Endothelial cell (in vitro differentiated cells): ENCODE measurements around the gene C1orf53. TPM values are rescaled to one million over a fixed set of nuclear protein-coding genes. Genes with fewer than 3 reads are reported as not detected.

ENCODE experiments used
- DNase-seq: peaks from one replicate; pipeline ENCODE4 v3.0.0; 2021; ENCODE audit warnings: low spot score
- H3K27ac Mint-ChIP-seq: one replicate; pipeline ENCODE4 v1.8.0; 2021; ENCODE audit warnings: mixed read lengths, inconsistent platforms; ENCODE audit not compliant: unreplicated experiment
- H3K27me3 Mint-ChIP-seq: one replicate; pipeline ENCODE4 v1.8.0; 2021; ENCODE audit warnings: mild to moderate bottlenecking, moderate library complexity, mixed read lengths, inconsistent platforms; ENCODE audit not compliant: unreplicated experiment
- H3K36me3 Mint-ChIP-seq: one replicate; pipeline ENCODE4 v1.8.0; 2021; ENCODE audit warnings: mild to moderate bottlenecking, low read depth, mixed read lengths, inconsistent platforms; ENCODE audit not compliant: unreplicated experiment
- H3K4me1 Mint-ChIP-seq: one replicate; pipeline ENCODE4 v1.8.0; 2021; ENCODE audit warnings: mild to moderate bottlenecking, mixed read lengths, inconsistent platforms; ENCODE audit not compliant: unreplicated experiment
- H3K4me3 Mint-ChIP-seq: one replicate; pipeline ENCODE4 v1.8.0; 2021; ENCODE audit warnings: mild to moderate bottlenecking, mixed read lengths, inconsistent platforms; ENCODE audit not compliant: unreplicated experiment
- H3K9me3 Mint-ChIP-seq: one replicate; pipeline ENCODE4 v1.8.0; 2021; ENCODE audit warnings: mixed read lengths, inconsistent platforms; ENCODE audit not compliant: unreplicated experiment
- CTCF ChIP-seq: fragments of 200-600 bp; sonication (generic); IDR thresholded peaks from one replicate; pipeline ENCODE4 v1.5.0; 2021; ENCODE audit warnings: antibody characterized with exemption; ENCODE audit not compliant: unreplicated experiment
- total RNA-seq: library from RNA; stranded (reverse); fragmentation: NEBNext Ultra II Directional; extraction: Animal tissue kit (Norgen Biotek cat#: 25700); gene quantifications from one replicate; pipeline ENCODE4 v1.2.1, GENCODE V29; 2021; ENCODE audit not compliant: unreplicated experiment

C1orf53 gene
- total RNA-seq, 1 donor from 2014 or later, result 2.4 TPM

DNA sequence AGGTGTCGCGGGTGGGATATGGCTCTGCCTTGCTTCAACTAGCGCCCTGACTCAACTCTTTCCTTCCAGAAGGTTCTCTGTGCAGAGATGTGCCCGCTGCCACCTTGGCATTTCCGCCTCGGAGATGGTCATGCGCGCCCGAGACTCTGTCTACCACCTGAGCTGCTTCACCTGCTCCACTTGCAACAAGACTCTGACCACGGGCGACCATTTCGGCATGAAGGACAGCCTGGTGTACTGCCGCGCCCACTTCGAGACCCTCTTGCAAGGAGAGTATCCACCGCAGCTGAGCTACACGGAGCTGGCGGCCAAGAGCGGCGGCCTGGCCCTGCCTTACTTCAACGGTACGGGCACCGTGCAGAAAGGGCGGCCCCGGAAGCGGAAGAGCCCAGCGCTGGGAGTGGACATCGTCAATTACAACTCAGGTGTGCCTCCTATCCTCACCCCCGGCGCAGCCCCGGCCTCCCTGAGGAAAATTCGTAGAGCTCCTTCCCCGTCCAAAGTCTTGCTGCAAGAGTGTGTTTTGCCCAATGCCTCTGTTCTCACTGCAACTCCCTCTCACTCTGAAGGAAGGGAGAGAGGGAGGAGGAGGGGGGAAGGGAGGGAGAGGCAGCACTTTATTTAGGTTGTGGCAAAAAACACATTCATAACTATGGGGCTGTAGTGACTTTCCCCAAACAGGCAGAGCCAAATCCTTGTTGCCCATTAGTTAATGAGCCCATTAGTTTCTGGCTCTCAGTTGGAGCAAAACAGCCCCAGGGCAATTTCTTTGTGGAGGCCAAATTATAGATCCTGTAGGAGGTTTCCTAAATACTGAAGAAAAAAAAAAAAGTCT is 19.0 kb downstream of the C1orf53 start:
- no peak for TF ChIP-seq CTCF
- Mint-ChIP-seq H3K27ac (no peak overlapping the region), H3K4me3 (no peak overlapping the region), H3K36me3 (peaks cover 4% of the 10 kb centered on the region), H3K4me1 (peaks cover 39% of the 10 kb centered on the region), H3K27me3 (peaks cover 36% of the 10 kb centered on the region), H3K9me3 (no peaks in the 10 kb centered on the region)
- peak; percentile 19 for DNase-seq

DNA sequence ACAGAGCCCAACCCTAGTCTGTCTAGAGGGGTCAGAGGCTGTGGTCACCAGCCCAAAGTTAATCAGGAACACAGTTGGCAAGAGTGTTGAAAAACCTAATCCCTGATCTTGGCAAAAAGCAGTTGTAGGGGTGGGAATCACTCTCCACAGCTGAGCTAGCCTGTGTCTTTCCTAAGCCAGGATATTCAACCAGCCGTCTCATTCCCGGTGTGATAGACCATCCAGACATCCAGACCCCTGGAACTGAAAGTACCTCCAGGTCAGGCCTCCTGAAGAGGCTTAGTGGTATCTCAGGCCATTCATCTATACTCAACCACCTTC is 19.6 kb downstream of the C1orf53 start:
- no peaks in the 10 kb centered on the region for H3K9me3 Mint-ChIP-seq
- peaks cover 4% of the 10 kb centered on the region for H3K36me3 Mint-ChIP-seq
- no peak for TF ChIP-seq CTCF
- H3K4me3 Mint-ChIP-seq, result no peak overlapping the region
- peaks cover 32% of the 10 kb centered on the region for H3K27me3 Mint-ChIP-seq
- H3K27ac Mint-ChIP-seq, result no peak overlapping the region
- no peak for DNase-seq
- H3K4me1 Mint-ChIP-seq, result peaks cover 34% of the 10 kb centered on the region

DNA sequence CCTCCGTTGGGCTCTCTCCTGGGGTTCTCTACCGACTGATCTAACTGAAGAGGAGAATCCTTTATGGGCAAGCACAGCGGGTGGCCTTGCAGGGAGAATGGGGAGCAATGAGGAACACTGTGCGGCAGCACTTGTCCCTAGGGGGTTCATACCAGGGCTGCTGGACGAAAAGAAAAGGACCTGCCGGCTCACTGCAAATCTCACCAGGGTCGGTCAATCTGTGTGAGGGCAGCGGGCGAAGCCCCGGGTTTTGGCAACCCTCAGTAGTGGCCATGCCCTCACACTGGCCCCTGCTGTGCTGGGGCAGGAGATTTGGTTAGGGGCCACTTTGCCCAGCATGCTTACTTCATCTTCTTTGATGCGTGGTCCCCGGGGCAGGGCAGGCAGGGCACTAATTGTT is 20.6 kb downstream of the C1orf53 start:
- H3K36me3 Mint-ChIP-seq, result peaks cover 4% of the 10 kb centered on the region
- H3K27me3 Mint-ChIP-seq, result peaks cover 24% of the 10 kb centered on the region
- no peak overlapping the region for H3K27ac Mint-ChIP-seq
- no peaks in the 10 kb centered on the region for H3K9me3 Mint-ChIP-seq
- no peak overlapping the region for H3K4me3 Mint-ChIP-seq
- no peak for TF ChIP-seq CTCF
- no peak for DNase-seq
- H3K4me1 Mint-ChIP-seq, result peaks cover 27% of the 10 kb centered on the region

DNA sequence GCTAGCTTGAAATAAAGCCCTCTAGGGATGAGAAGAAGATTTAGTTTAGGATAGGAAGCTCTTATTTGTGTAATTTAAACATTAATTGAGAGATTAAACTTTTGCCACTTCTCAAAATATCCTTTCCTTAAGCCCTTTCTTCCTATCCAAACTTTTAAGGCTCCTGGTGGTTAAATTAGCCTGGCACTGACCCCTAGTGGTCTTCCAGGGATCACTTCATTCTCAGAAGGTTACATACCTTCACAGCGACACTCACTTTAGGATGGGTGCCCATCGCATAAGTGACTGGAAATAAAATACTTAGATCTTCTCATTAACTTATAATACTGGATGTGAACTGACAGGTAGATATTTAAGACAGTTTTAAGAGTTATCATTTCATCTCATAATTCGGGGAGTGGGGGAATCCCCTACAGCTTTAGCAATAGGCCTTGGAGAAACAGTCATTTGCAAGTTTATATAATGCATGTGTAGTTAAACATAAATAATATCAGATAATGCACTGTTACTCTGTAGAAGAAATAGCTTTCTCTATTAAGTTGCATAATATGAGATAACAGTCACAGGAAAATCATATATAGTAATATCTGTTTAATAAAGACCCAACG is 22.2 kb downstream of the C1orf53 start:
- Mint-ChIP-seq H3K4me1 (peaks cover 12% of the 10 kb centered on the region), H3K9me3 (no peaks in the 10 kb centered on the region), H3K36me3 (peaks cover 4% of the 10 kb centered on the region), H3K27ac (no peak overlapping the region), H3K27me3 (peaks cover 11% of the 10 kb centered on the region), H3K4me3 (no peak overlapping the region)
- peak; percentile 47 for DNase-seq
- TF ChIP-seq CTCF, result peak; percentile 69
